Stomach (tissue), 9 donors: Measurements from ENCODE around the gene TBP. TPM values are rescaled to one million over a fixed set of nuclear protein-coding genes. Genes with fewer than 3 reads are reported as not detected.

ENCODE experiments used
- DNase-seq, 2 donors: peaks; one replicate each; pipeline versions ENCODE4 v3.0.0 to v3.0.0-alpha.2; 2013 to 2019
- H3K27ac ChIP-seq, 5 donors: fragments of 200-600 bp in 4 of 5; sonication (generic) in 4 of 5; one replicate each; pipeline ENCODE4 v1.5.1; 2013 to 2019; ENCODE audit warnings: mild to moderate bottlenecking in 1 of 5, moderate library complexity in 1 of 5
- H3K27me3 ChIP-seq, 3 donors: fragments of 200-600 bp; sonication (generic); one replicate each; pipeline ENCODE4 v1.5.1; 2017 to 2019; ENCODE audit warnings: mixed run types in 1 of 3
- H3K36me3 ChIP-seq, 4 donors: fragments of 200-600 bp; sonication (generic); 1 replicate in 3 of 4; 2 replicates in 1 of 4; pipeline ENCODE4 v1.5.1; 2016 to 2019
- H3K4me1 ChIP-seq, 4 donors: fragments of 200-600 bp; sonication (generic); one replicate each; pipeline ENCODE4 v1.5.1; 2016 to 2019
- H3K4me3 ChIP-seq, 4 donors: fragments of 200-600 bp; sonication (generic) in 3 of 4; one replicate each; pipeline ENCODE4 v1.5.1; 2016 to 2019; ENCODE audit warnings: mild to moderate bottlenecking in 1 of 4
- H3K9me3 ChIP-seq, 4 donors: fragments of 200-600 bp; sonication (generic); one replicate each; pipeline ENCODE4 v1.5.1; 2016 to 2019
- EP300 ChIP-seq: sonication (generic); formaldehyde crosslinking; IDR thresholded peaks from one replicate; pipeline ENCODE4 v1.6.1; 2017; ENCODE audit warnings: antibody characterized with exemption
- POLR2A ChIP-seq, 4 donors: fragments of 450-650 bp; IDR thresholded peaks; one replicate each; pipeline ENCODE4 v1.6.1; 2016; ENCODE audit warnings: antibody characterized with exemption in 4 of 4, control low read depth in 2 of 4, mild to moderate bottlenecking in 1 of 4, moderate library complexity in 1 of 4
- POLR2AphosphoS5 ChIP-seq, 3 donors: sonication (generic); formaldehyde crosslinking; IDR thresholded peaks; one replicate each; pipeline ENCODE4 v1.6.1; 2016; ENCODE audit warnings: antibody characterized with exemption in 3 of 3
- WGBS, 5 donors: extraction: QIAGEN DNeasy Blood & Tissue Kit in 3 of 5; methylation state at CpG; one replicate each; pipeline versions ENCODE4 v1.1.5 to v1.1.7; 2013 to 2018; 5-methylcytosine and 5-hydroxymethylcytosine counted together
- intact Hi-C: fragments of 100-400 bp; cut with DNase I; formaldehyde crosslinking; loops from one replicate; pipeline ENCODE4 v1.15.1; 2023; ENCODE audit warnings: low total_unique reads
- polyA plus RNA-seq, 3 donors: library from polyadenylated mRNA; stranded (reverse); fragments of 200-250 nt; gene quantifications; one replicate each; pipeline ENCODE4 v1.2.3, GENCODE V29; 2013
- total RNA-seq, 5 donors: library from RNA; depleted of rRNA; stranded (reverse); fragments of >200 nt; gene quantifications; one replicate each; pipeline versions ENCODE4 v1.1.0 to v1.2.3, GENCODE V29; 2014 to 2016
- TF ChIP-seq, protein P1 (sequence below), 7 experiments: fragments of 450-650 bp in 4 of 7; fragments of 200-600 bp in 3 of 7; sonication (generic) in 3 of 7; IDR thresholded peaks; one replicate each; pipeline ENCODE4 v1.5.1; 2016 to 2019; ENCODE audit warnings: antibody characterized with exemption in 7 of 7, control low read depth in 2 of 7, mild to moderate bottlenecking in 1 of 7
- donor health status: healthy with polysubstance abuse.
- donor health status: Bipolar disorder and iron deficiency.
- donor health status: healthy.

Gene TBP
- total and polyA plus RNA-seq, 8 donors = 6.2 to 50.2 (median 13.5) TPM

DNA sequence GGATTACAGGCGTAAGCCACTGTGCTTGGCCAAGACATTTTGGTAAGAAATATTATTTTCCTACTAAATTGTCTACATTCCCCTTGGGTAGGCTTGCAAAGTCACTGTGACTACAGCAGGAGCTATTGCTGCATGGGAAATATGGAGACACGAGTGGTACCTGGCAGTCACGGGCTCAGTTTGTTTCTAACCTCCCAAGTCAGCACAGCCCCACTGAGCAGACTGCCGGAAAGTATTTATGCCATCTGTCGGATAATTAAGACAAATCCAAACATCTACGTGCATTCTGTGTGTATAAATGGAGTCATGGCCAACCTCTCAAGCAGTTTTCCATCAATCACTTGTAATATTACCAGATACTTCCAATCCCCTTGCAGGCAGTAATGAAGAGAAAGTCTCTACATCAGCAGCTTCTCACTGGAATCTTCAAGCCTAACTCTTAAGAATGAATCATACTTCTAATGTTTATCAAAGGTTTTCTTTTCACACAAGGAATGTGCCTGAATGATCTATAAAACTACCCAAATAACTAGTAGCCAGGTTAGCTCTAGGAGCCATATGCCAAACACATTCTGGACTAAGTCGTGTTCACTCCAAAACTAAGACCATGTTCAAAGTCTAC is 21.2 kb upstream of the TBP start:
- 76 to 86% (median 82%) methylated on average over 7 of the region's 7 CpGs for WGBS, 5 donors
- Histone ChIP-seq H3K4me3 (no peak overlapping the region), H3K27ac (peak overlapping the region in 1 of 5 donors; percentile 9), H3K9me3 (no peaks in the 10 kb centered on the region), H3K4me1 (no peaks in the 10 kb centered on the region), H3K27me3 (no peaks in the 10 kb centered on the region), H3K36me3 (peaks cover 45 to 66% (median 63%) of the 10 kb centered on the region in 4 donors)
- DNase-seq = no peak
- TF ChIP-seq POLR2A (IDR thresholded peaks at IDR 0.05) (no peak), POLR2AphosphoS5 (IDR thresholded peaks at IDR 0.05) (no peak)
- intact Hi-C loops = no loop called here

DNA sequence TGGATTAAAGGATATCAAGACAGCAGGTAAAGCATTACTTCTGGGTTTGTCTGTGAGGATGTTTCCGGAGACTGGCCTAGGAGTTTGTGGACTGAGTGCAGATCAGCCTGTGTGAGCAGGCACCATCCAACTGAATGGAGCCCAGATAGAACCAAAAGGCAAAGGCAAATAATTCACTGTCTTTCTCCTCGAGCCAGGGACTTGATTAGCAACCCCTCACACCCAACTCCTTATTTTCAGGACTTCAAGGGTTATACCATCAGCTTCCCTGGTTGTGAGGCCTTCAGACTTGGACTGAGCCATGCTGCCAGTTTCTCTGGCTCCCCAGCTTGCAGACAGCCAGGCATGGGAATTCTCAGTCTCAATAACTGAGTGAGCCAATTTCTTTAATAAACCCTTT is 20.4 kb upstream of the TBP start:
- WGBS, 5 donors = 66 to 92% (median 81%) methylated on average over 2 of the region's 2 CpGs

DNA sequence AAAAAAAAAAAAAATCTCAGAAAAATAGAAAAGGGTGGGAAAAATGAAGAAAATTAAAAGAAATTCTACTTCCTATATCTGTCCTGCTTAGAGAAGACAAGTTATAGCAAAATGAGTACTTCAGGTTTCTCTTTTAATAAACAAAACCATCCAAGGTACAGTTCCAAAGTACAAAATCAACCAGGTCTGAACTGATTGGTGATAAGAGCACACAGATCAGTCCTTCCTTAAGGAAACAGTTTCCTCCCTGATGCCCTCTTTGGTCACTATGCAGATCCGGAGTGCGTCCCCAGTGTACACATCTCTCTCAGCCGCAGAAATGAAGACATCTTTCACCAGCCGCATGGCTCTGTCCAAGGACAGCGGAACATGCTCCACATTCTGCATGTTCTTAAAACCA is 19.2 kb upstream of the TBP start:
- no peak overlapping the region for H3K27ac ChIP-seq
- 74 to 81% (median 79%) methylated on average over 5 of the region's 5 CpGs for WGBS, 5 donors
- TF ChIP-seq, protein P1, sequence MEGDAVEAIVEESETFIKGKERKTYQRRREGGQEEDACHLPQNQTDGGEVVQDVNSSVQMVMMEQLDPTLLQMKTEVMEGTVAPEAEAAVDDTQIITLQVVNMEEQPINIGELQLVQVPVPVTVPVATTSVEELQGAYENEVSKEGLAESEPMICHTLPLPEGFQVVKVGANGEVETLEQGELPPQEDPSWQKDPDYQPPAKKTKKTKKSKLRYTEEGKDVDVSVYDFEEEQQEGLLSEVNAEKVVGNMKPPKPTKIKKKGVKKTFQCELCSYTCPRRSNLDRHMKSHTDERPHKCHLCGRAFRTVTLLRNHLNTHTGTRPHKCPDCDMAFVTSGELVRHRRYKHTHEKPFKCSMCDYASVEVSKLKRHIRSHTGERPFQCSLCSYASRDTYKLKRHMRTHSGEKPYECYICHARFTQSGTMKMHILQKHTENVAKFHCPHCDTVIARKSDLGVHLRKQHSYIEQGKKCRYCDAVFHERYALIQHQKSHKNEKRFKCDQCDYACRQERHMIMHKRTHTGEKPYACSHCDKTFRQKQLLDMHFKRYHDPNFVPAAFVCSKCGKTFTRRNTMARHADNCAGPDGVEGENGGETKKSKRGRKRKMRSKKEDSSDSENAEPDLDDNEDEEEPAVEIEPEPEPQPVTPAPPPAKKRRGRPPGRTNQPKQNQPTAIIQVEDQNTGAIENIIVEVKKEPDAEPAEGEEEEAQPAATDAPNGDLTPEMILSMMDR (IDR thresholded peaks at IDR 0.05) = no peak
- TF ChIP-seq EP300 (no peak), POLR2AphosphoS5 (IDR thresholded peaks at IDR 0.05) (no peak), POLR2A (IDR thresholded peaks at IDR 0.05) (no peak)
- H3K27me3 ChIP-seq = no peaks in the 10 kb centered on the region
- DNase-seq = no peak
- peaks cover 58 to 86% (median 82%) of the 10 kb centered on the region in 4 donors for H3K36me3 ChIP-seq
- no peaks in the 10 kb centered on the region for H3K9me3 ChIP-seq
- no peaks in the 10 kb centered on the region for H3K4me1 ChIP-seq
- no peak overlapping the region for H3K4me3 ChIP-seq
- intact Hi-C loops = no loop called here

More for the DNA sequence above, 20.4 kb upstream of the TBP start:
- no peaks in the 10 kb centered on the region for H3K9me3 ChIP-seq
- no peaks in the 10 kb centered on the region for H3K4me1 ChIP-seq
- peaks cover 53 to 74% (median 71%) of the 10 kb centered on the region in 4 donors for H3K36me3 ChIP-seq
- intact Hi-C loops = no loop called here
- H3K27me3 ChIP-seq = no peaks in the 10 kb centered on the region
- TF ChIP-seq POLR2A (IDR thresholded peaks at IDR 0.05) (no peak), POLR2AphosphoS5 (IDR thresholded peaks at IDR 0.05) (no peak), EP300 (no peak)
- TF ChIP-seq, protein P1 (IDR thresholded peaks at IDR 0.05) = no peak
- no peak overlapping the region for H3K27ac ChIP-seq
- DNase-seq = no peak
- H3K4me3 ChIP-seq = no peak overlapping the region

DNA sequence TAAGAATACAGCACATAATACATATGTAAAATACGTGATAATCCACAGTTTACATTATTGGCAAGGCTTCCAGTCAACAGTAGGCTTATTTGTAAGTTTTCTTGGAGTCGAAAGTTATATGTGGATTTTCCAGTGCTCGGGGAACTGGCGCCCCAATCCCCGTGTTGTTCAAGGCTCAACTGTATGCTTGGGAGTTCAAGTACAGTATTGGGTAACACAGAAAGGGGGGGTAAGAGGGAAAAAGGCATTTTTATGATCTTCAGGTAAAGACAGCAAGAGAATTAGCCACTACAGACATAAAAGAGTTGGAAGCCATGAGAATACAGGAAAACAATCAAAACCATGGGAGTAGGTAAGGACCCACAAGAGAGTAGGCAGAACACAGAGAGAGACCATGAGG is 17.5 kb upstream of the TBP start:
- no peak overlapping the region for H3K4me3 ChIP-seq
- 71 to 81% (median 74%) methylated on average over 5 of the region's 5 CpGs for WGBS, 5 donors
- no peak overlapping the region for H3K27ac ChIP-seq
- H3K9me3 ChIP-seq = no peaks in the 10 kb centered on the region
- H3K36me3 ChIP-seq = peaks cover 59 to 96% (median 96%) of the 10 kb centered on the region in 4 donors
- H3K27me3 ChIP-seq = no peaks in the 10 kb centered on the region
- H3K4me1 ChIP-seq = peaks cover 0 to 2% (median 0%) of the 10 kb centered on the region in 4 donors
- intact Hi-C loops = no loop called here
- no peak for TF ChIP-seq EP300
- TF ChIP-seq POLR2A (IDR thresholded peaks at IDR 0.05) = no peak
- TF ChIP-seq, protein P1 (IDR thresholded peaks at IDR 0.05) = no peak
- DNase-seq = no peak

DNA sequence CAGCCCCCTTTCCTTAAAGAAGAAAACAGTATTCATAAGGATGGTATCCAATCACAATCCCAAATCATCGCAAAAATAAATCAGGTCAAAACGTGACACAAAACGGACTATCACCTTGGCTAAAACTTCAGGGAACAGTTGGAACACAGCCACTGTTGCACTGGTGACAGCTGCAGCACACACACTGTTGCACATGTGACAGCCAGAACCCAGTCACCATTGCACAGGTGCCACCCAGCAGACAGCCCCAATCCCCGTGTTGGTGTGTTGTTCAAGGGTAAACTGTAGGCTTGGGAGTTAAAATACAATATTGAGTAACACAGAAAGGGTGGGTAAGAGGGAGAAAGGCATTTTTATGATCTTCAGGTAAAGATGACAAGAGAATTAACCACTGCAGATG is 16.8 kb upstream of the TBP start:
- intact Hi-C loops = no loop called here
- no peaks in the 10 kb centered on the region for H3K9me3 ChIP-seq
- H3K27me3 ChIP-seq = no peaks in the 10 kb centered on the region
- H3K27ac ChIP-seq = no peak overlapping the region
- DNase-seq = no peak
- no peak overlapping the region for H3K4me3 ChIP-seq
- peaks cover 0 to 6% (median 0%) of the 10 kb centered on the region in 4 donors for H3K4me1 ChIP-seq
- peaks cover 59 to 99% (median 98%) of the 10 kb centered on the region in 4 donors for H3K36me3 ChIP-seq
- no peak for TF ChIP-seq EP300
- TF ChIP-seq, protein P1 (IDR thresholded peaks at IDR 0.05) = no peak
- TF ChIP-seq POLR2AphosphoS5 (IDR thresholded peaks at IDR 0.05) = no peak
- no peak for TF ChIP-seq POLR2A (IDR thresholded peaks at IDR 0.05)
- 77 to 85% (median 80%) methylated on average over 4 of the region's 4 CpGs for WGBS, 5 donors
